Suprapubic skin (tissue), 3 donors: ENCODE data around the gene ZNF555.

Experiments
- CTCF ChIP-seq, 2 donors: fragments of 200-600 bp in 1 of 2; fragments of 450-650 bp in 1 of 2; sonication (generic) in 1 of 2; IDR thresholded peaks; one replicate each; pipeline ENCODE4 v1.5.1; 2016 to 2019; ENCODE audit warnings: antibody characterized with exemption in 2 of 2, mild to moderate bottlenecking in 1 of 2, moderate library complexity in 1 of 2
- POLR2A ChIP-seq, 2 donors: fragments of 450-650 bp; IDR thresholded peaks; one replicate each; pipeline ENCODE4 v1.6.1; 2017; ENCODE audit warnings: antibody characterized with exemption in 2 of 2, mild to moderate bottlenecking in 2 of 2, moderate library complexity in 2 of 2

GRCh38 chr19:2820112-2820702 lies 21.1 kb upstream of the ZNF555 start:
- no peak for TF ChIP-seq POLR2A (IDR thresholded peaks at IDR 0.05)
- TF ChIP-seq CTCF (IDR thresholded peaks at IDR 0.05): no peak
